ENCODE data around the gene ADAMTS15.
"Not testable (repeated sequence)": the region's sequence is repeated elsewhere in the genome, so short reads cannot be mapped to it uniquely, and the experiment has no call there.

ADAMTS15 gene

GRCh38 chr11:130438401-130439159 lies 9.9 kb upstream of the ADAMTS15 start:
- not testable (repeated sequence) for DNase-seq

DNA sequence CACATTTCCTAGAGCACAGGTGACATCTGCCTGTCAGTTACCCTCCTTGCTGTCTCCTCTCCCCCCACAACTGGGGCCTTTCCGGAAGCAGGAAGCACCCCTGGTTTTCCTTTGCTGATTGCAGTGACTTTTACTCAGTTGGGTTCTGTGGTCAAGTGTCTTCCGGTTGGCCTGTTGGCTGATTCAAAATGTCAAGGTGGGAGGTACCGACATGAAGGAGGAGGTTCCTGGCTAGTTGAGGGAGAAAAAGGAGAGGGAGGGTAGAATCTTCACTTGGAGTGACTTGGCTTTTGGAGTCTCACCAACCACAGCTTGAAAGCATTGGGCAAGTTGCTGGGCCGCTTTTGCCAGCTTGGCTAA lies 9.3 kb upstream of the ADAMTS15 start:
- no peak for DNase-seq

DNA sequence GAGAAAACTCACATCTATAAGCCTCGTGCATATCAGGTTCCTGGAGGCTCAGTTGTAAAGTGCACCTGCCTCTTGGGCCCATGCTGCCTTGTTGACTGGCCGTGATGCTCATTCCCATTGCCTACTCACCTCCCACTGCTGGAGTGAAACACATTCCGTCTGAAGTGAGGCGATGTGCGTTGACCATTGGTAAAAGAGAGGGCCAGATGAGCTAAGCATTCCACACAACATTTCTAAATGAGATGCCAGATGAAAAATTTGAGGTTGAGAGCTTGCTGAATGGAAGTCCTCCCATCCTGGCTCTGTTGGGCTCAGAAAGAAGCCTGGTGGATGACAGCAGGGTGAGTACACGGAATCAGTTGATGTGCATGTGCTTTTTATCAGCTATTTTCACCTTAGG lies 8.6 kb upstream of the ADAMTS15 start:
- DNase-seq = no peak

GRCh38 chr11:130441719-130442118 lies 6.7 kb upstream of the ADAMTS15 start:
- DNase-seq = no peak

DNA sequence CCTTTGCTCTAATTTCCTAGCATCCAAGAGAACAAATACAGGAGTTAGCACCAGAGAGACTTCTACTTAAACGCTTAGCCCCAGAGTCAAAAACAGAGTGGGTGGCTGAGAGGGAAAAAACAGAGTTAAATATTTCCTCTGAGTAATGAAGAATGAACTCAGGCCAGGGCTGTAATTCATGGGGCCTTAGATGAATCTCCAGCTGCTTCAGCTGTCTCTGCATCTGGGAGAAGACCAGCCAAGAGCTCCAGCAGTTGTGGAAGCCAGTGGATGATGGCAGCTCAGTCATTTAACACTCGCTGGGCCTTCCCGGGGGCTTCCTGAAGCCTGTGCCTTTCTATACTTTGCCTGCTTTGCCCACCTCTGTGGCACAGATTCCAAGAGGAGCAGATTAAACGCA lies 5.7 kb upstream of the ADAMTS15 start:
- DNase-seq = no peak

- DNase-seq = no peak
Observed at GRCh38 chr11:130445788-130446187, 2.7 kb upstream of the ADAMTS15 start.

GRCh38 chr11:130448039-130448415 lies 418 bp upstream of the ADAMTS15 start:
- DNase-seq = no peak

- DNase-seq = no peak
Observed at GRCh38 chr11:130449310-130449990, 1.0 kb downstream of the ADAMTS15 start.

DNA sequence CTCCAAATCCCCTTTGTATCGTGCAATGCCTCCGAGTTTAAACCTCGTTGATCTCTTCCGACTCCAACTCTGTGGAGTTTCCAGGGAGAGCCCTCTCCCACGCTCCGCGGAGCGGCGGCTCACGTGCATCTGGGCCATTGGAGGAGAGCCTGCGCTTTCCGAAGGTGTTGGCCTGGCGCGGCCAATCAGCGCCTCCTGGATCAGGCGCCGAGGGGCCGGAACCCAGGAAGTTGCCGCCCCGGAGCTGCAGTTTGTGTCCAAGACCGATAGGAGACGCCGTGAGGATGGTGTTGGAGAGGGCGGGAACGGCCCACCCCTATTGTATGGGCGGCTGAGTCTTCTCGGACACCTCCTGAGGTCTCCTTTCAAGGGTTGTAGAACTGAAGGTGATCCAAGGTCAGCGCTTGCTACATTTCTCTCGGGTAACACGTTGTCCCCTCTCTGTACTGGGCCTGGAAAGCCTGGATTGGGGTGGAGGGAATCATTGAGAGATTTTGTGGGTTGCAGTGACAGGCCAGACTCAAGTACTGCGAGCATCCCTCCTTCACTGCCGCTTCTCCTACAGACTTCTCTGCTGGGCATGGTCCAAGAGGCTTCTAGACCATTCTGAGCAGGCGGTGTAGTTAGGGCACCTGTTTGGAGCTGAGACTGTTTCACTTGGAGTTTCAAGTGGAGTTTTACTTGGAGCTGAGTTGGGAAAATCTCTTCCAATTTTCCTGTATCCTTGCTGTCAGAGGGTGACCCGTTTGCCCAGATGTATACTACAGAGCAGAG lies 1.7 kb downstream of the ADAMTS15 start:
- DNase-seq = no peak

DNA sequence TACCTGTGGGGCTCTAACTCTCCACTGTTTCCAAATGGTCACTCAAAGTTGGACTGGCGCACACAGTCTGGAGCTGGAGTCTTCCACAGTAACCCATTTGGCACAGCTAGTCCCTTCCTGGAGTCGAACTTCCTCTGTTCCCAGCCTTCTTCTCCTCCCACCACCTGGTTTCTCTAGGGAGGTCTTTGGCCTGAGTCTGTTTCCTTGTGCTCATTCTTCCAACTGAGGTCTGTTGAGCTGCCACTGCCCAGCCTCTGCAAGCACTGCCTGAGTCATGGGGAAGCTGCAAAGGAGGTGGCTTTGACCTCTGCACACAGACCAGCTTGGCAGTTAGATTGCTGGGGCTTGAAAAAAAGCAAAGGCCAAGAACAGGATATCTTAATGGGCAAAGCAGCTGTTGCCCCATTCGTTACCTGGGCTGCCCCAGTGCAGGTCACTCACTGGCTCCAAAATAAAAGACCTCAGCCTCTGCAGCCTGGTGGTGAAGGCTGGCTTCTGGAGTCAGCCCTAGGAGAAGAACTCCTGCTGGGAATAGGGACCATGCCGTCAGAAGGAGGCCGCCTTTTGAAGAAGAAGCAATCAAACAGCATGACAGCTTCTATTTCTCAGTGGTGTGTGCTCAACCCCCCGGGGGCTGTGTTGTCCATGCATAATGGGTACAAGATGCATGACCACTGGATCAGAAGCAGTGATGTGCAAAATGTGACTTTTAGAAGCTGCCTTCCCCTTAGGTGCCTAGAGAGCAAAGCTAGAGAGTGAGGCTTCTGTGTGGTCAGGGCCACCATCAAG lies 3.0 kb downstream of the ADAMTS15 start:
- no peak for DNase-seq

DNA sequence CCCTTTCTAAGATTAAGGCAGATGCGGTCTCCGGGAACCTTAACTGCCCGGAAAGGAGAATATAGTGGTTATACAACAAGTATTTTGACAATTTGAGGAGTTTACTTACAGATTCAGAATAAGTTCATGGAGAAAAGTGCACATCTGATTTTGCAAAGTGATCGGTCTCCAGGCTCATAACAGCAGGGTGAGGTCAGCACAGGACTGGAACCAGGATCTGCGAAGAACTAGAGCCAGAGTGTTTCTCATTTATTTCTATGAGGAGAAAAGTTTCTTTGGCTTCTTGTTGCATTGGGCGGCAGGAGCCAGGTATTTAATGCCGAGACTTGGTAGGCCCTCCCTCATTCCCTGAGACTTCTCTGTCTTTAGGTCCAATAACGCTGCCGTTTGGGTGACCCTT lies 3.7 kb downstream of the ADAMTS15 start:
- no peak for DNase-seq

GRCh38 chr11:130452940-130453339 lies 4.5 kb downstream of the ADAMTS15 start:
- no peak for DNase-seq

- no peak for DNase-seq
Observed at GRCh38 chr11:130454491-130455252, 6.2 kb downstream of the ADAMTS15 start.

GRCh38 chr11:130455483-130456127 lies 7.2 kb downstream of the ADAMTS15 start:
- no peak for DNase-seq

- DNase-seq = no peak
Observed at GRCh38 chr11:130456286-130456685, 7.8 kb downstream of the ADAMTS15 start.

GRCh38 chr11:130457623-130458409 lies 9.4 kb downstream of the ADAMTS15 start:
- no peak for DNase-seq

DNA sequence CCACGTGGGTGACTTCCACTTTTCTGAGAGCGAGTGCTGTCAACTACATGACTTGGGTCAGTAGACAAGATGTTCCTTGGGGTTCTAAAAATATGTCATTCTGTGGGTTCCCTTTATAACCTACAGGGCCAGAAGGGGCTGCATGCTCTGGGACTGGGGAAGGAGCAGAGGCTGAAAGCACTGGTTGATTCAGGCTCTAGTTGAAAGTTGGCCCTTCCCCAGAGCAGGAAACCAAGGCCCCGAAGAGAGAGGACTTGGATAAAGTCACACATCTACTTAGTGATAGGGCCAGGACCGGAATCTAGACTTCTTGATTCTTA lies 9.9 kb downstream of the ADAMTS15 start:
- DNase-seq = no peak

DNA sequence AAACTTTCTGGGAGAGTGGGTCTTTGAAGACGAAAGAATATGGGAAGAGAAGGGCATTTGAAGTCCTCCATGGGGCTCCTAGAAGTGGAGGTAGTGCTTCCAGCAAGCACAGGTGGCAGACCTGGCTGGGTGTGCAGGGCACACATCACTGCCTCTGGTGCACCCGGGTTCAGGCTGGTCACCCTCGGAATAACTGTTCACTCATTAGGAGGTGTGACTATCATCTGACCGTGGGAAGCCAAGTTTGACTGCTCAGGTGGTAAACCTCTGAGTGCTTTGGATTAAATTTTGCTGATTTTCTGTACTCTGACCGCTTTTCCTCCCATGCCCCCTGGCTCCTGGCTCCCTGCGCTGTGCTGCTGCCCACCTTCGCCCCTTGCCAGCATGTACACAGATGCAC lies 11.1 kb downstream of the ADAMTS15 start:
- DNase-seq = no peak

DNA sequence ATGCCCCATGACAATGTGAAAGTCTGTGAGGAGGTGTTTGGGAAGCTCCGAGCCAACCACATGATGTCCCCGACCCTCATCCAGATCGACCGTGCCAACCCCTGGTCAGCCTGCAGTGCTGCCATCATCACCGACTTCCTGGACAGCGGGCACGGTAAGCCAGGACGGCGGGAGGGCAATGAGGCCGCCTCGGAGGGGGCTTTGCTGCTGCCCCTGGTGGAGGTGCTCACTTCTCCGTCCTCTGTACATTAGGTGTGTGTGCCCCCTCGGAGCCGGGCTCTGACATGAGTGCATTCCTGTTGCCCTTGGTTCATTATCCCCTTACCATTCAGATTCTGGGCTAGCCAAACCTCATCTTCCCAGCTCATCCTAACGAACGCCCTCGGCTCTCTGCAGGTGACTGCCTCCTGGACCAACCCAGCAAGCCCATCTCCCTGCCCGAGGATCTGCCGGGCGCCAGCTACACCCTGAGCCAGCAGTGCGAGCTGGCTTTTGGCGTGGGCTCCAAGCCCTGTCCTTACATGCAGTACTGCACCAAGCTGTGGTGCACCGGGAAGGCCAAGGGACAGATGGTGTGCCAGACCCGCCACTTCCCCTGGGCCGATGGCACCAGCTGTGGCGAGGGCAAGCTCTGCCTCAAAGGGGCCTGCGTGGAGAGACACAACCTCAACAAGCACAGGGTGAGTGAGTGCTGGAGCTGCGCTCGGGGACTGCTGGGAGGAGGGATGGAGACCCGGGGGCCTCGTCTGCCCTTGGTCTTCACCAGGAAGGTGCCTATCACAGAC lies 13.8 kb downstream of the ADAMTS15 start:
- DNase-seq = no peak

- no peak for DNase-seq
Observed at GRCh38 chr11:130462931-130463330, 14.5 kb downstream of the ADAMTS15 start.

Data from NCI-H1092 treated with DMSO at 0.1 percent for 48 hours (cell line).